Right hindlimb (tissue), 1 donor: ENCODE measurements around the gene APOL5.

Experiments used
- DNase-seq: peaks from one replicate; pipeline ENCODE4 v3.0.0-alpha.2; 2018

Gene APOL5

DNA sequence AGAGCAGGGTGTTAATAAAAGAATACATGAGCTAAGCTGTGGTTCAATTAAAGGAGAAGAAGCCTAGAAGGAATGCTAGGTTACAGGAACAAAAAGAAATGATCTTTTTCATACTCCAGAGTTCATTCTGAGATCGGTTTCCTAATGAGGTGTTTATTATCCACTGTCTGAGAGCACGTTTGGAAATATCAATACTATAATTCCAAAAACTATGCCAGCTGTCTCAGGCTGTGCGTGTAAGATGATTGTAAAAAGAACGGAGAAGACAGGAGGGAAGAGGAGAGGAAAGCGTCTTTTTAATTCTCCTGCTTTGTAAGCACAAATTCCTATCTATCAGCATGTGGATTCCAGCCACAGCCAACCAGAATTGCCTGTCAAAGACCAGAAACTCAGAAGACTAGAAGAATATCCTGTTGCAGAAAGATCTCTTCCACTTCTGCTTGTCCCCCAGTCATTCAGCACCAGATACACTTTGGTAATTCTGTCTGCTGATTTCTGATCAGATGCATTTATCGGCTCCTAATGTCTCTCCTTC lies 25.7 kb downstream of the APOL5 start:
- no peak for DNase-seq

DNA sequence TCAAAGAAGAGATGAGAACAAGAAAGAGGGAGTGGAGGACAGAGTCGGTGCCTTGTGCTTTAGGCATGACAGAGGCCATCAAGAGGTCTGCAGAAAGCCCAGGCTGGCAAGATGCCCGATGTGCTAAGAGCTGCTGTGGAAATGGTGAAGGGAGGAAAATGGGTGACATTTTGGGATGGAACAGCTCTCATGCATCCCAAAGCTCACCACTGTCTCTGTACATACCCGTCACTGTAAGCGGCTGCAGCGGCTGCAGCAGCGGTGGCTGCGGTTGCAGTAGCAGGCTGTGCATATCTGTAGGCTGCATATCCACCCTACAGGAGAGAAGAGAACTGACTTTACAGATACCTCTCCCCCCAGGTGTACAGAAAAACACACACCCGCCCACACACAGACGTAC lies 28.6 kb downstream of the APOL5 start:
- DNase-seq, result no peak

DNA sequence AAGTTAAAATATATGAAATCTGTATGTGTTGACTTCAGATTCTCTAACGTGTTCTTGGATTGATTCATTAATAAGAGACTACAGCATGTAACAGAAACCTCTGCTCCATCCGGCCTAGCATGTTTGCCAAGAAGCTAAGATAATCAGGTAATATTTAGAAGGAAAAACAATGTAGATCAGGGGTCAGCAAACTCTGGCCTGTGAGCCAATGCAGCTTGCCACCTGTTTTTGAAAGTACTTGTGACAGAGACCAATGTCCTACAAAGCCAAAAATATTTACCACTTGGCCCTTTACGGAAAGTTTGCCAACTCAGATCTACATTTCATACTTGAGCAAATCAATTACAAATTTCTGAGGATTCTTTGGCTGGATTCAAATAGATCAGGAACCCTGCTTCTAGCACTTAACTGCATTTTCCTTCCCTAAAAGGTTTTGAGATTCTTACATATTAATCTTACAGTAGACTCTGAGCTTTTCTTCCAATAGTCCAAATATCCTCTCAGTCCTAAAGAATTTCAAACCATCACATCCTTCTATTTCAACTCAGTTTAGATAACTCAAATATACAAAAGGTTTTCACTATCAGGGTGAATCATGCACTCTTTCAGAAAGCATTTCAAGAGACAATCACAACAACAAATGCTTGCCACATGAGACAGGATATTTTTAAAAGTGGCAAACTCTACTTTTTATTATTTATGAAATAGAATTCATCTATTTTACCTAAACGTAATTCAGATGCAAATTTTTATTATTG lies 29.5 kb downstream of the APOL5 start:
- no peak for DNase-seq

DNA sequence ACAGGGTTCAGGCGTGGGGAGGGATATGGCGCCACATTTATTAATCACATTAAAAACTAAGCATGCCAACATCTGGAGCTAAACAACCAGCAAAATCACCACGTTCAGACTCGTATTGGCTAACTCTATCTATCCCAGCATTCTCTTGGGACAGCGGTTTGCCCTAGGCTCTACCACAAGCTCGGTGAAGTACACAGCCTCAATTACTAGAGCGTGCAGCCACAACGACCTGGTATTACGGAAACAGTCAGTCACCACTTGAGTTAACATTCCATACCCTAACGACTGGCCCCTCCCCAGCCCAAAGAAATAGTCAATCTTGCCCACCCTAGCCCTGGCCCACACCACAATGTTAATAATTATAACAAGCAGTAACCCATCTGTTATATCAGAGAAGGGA lies 32.1 kb downstream of the APOL5 start:
- DNase-seq, result no peak

DNA sequence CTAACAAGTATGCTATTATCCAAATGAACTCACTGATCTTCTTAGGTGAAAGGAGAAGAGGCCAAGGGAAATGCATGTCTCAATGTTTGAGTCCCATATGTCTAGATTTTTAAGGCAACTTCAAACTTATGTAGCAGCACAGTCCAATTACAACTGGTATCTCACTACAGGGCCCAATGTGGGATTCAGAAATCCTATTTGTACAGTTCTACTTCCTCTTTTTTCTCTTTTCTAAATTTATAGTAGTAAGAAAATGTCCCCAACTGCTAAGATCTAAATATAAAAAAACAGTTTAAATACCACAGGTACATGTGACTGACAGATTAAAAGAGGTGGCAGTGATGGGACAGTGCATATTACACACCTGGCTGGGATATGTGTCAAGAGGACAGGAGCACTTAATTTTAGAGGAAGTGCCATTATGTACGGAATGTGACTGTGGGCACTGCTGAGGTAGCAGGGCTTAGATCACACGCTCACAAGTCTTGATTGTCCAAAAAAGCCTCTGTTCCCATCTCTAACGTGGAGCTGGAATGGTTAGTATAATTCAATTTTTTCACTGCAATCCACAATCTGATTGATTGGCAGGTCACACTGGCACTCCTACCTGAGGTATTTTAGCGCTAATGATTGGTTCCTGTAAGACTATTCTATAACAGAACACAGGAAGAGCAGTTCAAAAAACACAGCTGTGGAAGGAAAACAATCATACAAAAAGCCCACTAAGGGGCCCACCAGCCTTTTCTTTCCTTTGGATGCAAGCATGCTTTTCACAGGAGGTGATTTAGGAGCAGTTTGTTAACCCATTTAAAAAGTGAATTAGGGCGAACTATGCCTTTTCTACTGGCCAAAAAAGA lies 34.6 kb downstream of the APOL5 start:
- no peak for DNase-seq

DNA sequence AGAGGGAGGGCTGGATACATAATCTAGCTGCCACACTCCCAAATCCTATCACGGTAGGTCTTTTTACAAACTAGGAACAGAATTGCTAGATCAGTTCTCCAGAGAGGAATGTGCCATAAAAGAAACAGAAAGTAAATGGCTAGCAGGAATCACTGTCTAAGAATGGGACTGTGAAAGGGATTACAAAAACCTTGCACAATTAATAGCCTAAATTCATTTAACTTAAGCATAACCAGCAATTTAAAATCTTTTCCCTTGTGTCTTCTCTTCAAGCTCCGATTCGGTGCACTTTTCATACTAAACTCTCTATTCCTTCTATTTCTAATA lies 35.2 kb downstream of the APOL5 start:
- DNase-seq, result no peak

DNA sequence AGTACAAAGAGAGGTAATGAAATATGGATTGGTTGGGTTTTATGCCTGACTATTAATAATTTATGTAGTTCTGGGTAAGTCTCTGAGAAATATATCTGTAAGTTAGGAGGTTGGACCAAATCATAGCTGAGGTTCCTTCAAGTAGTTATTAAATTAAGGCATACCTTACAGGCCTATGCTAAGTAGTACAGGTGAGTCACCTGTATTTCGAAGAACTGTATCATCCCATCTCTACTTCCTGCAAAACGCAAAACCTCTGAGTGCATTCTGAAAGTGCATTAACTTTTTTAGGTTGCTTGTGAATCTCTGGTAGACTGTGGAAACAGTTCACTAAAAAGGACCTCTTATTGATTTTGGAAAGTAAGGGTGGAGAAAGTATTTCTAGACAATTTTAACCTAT lies 37.1 kb downstream of the APOL5 start:
- no peak for DNase-seq

DNA sequence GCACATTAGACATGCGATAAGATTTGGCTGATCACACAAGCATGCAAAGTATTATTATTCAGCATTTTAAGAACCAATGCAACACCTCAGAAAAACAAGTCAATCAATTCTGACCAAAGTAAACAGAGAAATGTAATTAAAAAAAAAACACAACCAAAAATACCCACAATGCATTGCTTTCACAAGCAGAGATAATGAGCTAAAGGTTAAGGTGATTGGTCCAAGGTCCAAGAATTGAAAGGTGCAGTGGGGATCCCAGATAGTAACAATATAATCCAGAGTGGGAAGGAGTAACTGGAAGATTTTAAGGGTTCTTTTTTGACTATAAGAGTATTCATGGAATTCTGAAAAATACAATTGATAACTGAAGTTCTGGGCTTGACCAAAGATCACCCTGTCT lies 39.0 kb downstream of the APOL5 start:
- DNase-seq, result no peak

DNA sequence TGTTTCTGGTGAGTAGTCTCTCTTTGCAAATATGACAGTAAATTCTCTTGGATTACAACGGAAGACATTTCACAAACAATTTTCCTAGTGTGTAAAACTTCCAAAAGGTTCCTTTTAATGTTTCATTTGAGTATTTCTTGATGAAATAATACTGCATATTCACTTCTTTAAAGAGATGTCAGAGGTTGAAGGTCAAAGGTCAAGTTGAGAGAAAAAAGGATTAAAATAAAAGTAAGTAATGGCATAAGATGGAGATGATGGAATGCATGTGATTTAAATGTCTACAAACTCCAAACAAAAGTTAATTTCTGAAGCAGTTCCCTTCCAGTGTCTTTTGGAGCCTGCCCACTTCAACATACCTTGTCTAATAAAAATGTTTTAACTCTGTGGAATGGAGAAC lies 40.7 kb downstream of the APOL5 start:
- no peak for DNase-seq

DNA sequence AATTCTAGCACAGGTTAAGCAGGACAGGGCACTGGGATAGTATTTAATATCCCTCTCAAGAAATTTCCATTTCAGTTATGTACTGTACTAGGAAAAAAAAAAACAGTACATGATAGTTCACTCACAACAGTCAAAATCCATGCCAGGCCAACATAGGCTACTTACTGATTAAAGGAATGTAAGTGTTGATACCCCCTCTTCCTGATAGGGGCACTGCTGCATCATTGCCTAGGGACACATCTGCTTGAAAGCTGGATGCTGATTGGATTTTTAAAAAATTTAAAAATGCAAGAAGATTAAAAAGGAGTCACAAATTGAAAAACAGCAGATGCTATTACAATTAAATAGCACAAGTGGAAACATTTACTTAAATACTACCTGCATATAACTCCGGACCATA lies 43.4 kb downstream of the APOL5 start:
- no peak for DNase-seq

DNA sequence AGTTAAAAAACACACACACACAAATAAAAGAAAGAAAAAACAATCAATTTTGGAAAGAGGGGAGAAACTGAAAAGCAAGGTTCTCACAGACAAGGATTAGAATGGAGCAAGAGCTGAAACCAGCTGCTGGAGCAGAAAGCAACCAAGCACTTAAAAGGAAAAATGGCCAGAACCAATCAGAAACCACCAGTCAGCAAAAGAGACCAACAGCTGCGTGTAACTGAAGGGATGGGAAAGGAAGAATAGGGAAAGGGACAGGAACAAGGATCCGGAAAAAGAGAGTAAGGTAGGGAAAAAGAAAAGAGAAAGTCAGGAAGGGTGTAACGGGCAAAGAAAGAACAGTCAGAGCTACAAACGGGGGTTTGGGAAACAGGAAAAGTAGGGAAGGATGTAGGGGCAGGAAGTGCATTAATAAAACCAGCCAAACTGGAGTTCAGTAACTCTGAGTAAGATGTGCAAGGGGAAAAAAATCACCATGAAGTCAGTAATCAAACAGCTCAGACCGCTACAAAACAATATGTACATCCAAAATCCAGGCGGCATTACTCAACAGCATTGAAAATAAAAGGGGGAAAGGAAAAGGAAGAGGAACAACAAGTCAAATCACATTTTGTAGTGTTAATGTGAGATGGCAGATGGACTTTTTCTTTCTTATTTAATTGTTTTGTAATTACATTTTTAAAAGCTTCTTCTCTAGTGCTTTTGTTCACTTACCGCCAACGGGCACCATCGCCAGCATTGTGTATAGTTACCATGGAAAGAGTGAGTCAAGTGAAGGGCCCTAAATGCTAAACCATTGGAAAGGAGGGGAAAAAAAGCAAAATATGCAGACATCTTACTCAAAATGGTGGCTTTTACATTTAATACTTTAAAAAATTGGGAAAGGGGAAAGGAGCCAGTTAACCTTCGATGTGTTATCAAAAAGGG lies 49.2 kb downstream of the APOL5 start:
- DNase-seq, result no peak

DNA sequence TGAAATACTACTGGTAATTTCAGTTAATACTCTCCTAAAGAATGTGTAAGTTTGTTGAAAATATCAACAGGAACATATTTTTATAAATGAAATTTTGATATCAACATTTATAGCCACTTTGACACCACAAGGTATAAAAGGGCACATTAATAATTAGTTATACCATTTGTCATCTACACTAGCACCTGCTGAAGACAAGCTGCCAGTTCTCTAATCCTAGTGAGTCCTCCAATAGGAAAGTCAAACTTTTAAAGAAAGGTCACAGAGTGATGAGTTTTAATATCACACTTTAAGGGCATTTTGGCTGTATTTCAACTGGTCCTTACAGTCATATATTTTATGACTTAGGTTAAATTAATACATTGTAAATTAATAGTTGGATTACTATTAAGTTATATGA lies 52.3 kb downstream of the APOL5 start:
- DNase-seq, result no peak

DNA sequence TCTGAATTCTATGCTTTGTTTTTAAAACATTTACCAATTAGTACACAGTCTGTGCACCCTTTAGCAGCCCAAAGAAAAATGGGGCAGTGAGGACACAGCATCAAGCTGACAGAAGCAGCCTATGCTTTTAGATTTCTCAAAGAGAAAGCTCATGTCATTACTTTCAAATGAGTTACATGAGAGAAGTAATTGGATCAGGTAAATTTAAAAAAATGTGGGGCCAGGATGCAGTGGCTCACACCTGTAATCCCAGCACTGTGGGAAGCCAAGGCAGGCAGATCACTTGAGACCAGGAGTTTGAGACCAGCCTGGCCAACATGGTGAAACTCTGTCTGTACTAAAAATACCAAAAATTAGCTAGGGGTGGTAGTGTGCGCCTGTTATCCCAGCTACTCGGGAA lies 57.7 kb downstream of the APOL5 start:
- no peak for DNase-seq

DNA sequence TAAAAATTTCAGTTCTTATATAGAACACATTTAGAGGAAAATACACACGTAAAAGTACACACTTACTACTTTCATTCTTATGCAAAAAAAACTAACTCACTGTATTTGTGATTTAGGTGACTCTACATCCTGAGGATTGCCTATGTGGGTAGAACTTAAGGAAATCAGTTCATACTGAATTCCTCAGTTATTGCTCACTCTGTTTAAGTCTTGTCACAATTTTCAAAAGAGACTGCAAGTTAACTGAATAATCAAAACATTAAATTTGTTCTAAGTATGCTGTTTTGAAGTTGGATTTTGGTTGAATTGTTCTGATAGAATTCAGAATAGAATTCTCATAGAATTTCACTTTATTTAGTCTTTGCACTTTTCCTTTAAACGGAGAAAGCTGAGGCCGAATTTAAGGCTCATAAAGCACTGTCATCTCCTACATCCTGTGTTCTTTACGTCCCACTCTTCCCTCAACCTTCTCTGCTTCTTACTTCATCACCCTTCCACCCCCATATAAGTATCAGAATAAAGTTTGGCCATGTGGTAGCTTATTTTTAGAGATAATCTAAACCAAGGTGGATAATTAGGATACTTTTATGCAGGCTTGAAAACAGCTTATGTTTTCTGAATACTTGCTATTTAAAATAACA lies 59.8 kb downstream of the APOL5 start:
- DNase-seq, result no peak
